ENCODE results near the gene SLFN11. TPM values are rescaled to one million over a fixed set of nuclear protein-coding genes. Genes with fewer than 3 reads are reported as not detected.
"Not testable (repeated sequence)": the region's sequence is repeated elsewhere in the genome, so short reads cannot be mapped to it uniquely, and the experiment has no call there.

The SLFN11 gene
- total and polyA plus RNA-seq, 8 donors: 0.89 to 38.5 (median 6.4) TPM

GRCh38 chr17:35337364-35337763, 36.1 kb downstream of the SLFN11 start:
- DNase-seq: no peak
- no peaks in the 10 kb centered on the region for H3K4me1 ChIP-seq
- no peak overlapping the region for H3K4me3 ChIP-seq
- H3K9me3 ChIP-seq: peaks cover 0 to 15% (median 15%) of the 10 kb centered on the region in 4 donors
- no peak overlapping the region for H3K27ac ChIP-seq
- H3K36me3 ChIP-seq: no peaks in the 10 kb centered on the region
- H3K27me3 ChIP-seq: peaks cover 0 to 11% (median 0%) of the 10 kb centered on the region in 3 donors
- intact Hi-C loops (cut with DNase I; ENCODE audit: low total_unique reads): no loop called here
- TF ChIP-seq POLR2A (IDR thresholded peaks at IDR 0.05) (no peak), CTCF (IDR thresholded peaks at IDR 0.05) (no peak), POLR2AphosphoS5 (IDR thresholded peaks at IDR 0.05) (no peak), EP300 (IDR thresholded peaks at IDR 0.05) (no peak)

- H3K36me3 ChIP-seq; H3K4me3 ChIP-seq; DNase-seq; H3K4me1 ChIP-seq; intact Hi-C loops (cut with DNase I; ENCODE audit: low total_unique reads); H3K27ac ChIP-seq; H3K9me3 ChIP-seq: not testable (repeated sequence)
- peaks cover 0 to 11% (median 0%) of the 10 kb centered on the region in 3 donors for H3K27me3 ChIP-seq
- 66 to 83% (median 71%) methylated on average over 4 to 5 of the region's 5 CpGs for WGBS, 5 donors
These were observed 39.8 kb downstream of the SLFN11 start for GRCh38 chr17:35333578-35333977.

- Histone ChIP-seq H3K36me3 (no peaks in the 10 kb centered on the region), H3K4me3 (no peak overlapping the region), H3K27me3 (no peaks in the 10 kb centered on the region), H3K4me1 (no peaks in the 10 kb centered on the region), H3K27ac (no peak overlapping the region), H3K9me3 (peaks cover 0 to 4% (median 0%) of the 10 kb centered on the region in 4 donors)
- 80 to 89% (median 83%) methylated on average over 1 of the region's 1 CpG for whole genome bisulfite sequencing, 5 donors
- TF ChIP-seq EP300 (IDR thresholded peaks at IDR 0.05): no peak
- TF ChIP-seq CTCF (IDR thresholded peaks at IDR 0.05): no peak
- DNase-seq: no peak
- intact Hi-C loops (cut with DNase I; ENCODE audit: low total_unique reads): no loop called here
These were observed 50.7 kb downstream of the SLFN11 start for GRCh38 chr17:35322749-35323148.

- intact Hi-C loops (cut with DNase I; ENCODE audit: low total_unique reads): no loop called here
- H3K27ac ChIP-seq: no peak overlapping the region
- TF ChIP-seq POLR2A (IDR thresholded peaks at IDR 0.05) (no peak), CTCF (IDR thresholded peaks at IDR 0.05) (no peak), EP300 (IDR thresholded peaks at IDR 0.05) (no peak), POLR2AphosphoS5 (IDR thresholded peaks at IDR 0.05) (no peak)
- peaks cover 4 to 37% (median 22%) of the 10 kb centered on the region in 4 donors for H3K4me1 ChIP-seq
- peaks cover 0 to 14% (median 0%) of the 10 kb centered on the region in 3 donors for H3K27me3 ChIP-seq
- no peaks in the 10 kb centered on the region for H3K36me3 ChIP-seq
- WGBS, 5 donors: 71 to 79% (median 77%) methylated on average over 2 of the region's 2 CpGs
- no peak for DNase-seq
- no peaks in the 10 kb centered on the region for H3K9me3 ChIP-seq
- no peak overlapping the region for H3K4me3 ChIP-seq
These were observed 57.5 kb downstream of the SLFN11 start for GRCh38 chr17:35315971-35316370.

GRCh38 chr17:35315283-35315682, 58.1 kb downstream of the SLFN11 start:
- DNase-seq: peak in 1 of 2 donors; percentile 42
- no peaks in the 10 kb centered on the region for H3K36me3 ChIP-seq
- TF ChIP-seq CTCF (IDR thresholded peaks at IDR 0.05) (no peak), POLR2A (IDR thresholded peaks at IDR 0.05) (no peak), POLR2AphosphoS5 (IDR thresholded peaks at IDR 0.05) (no peak), EP300 (IDR thresholded peaks at IDR 0.05) (no peak)
- H3K4me1 ChIP-seq: peaks cover 4 to 37% (median 22%) of the 10 kb centered on the region in 4 donors
- H3K4me3 ChIP-seq: no peak overlapping the region
- H3K27ac ChIP-seq: peak overlapping the region in 3 of 5 donors; percentile 38 to 53 (median 46)
- intact Hi-C loops (cut with DNase I; ENCODE audit: low total_unique reads): no loop called here
- WGBS, 5 donors: 12 to 30% (median 14%) methylated on average over 5 of the region's 5 CpGs
- H3K27me3 ChIP-seq: peaks cover 0 to 14% (median 0%) of the 10 kb centered on the region in 3 donors
- H3K9me3 ChIP-seq: no peaks in the 10 kb centered on the region
